GM19099 (cell line): Measurements from ENCODE around the gene RAD51B.

ENCODE experiments used
- POLR2A ChIP-seq: IDR thresholded peaks from 3 replicates; pipeline ENCODE4 v1.6.1; 2011; ENCODE audit warnings: low read depth; ENCODE audit not compliant: insufficient read length; ENCODE audit errors: extremely low read depth

The RAD51B gene

DNA sequence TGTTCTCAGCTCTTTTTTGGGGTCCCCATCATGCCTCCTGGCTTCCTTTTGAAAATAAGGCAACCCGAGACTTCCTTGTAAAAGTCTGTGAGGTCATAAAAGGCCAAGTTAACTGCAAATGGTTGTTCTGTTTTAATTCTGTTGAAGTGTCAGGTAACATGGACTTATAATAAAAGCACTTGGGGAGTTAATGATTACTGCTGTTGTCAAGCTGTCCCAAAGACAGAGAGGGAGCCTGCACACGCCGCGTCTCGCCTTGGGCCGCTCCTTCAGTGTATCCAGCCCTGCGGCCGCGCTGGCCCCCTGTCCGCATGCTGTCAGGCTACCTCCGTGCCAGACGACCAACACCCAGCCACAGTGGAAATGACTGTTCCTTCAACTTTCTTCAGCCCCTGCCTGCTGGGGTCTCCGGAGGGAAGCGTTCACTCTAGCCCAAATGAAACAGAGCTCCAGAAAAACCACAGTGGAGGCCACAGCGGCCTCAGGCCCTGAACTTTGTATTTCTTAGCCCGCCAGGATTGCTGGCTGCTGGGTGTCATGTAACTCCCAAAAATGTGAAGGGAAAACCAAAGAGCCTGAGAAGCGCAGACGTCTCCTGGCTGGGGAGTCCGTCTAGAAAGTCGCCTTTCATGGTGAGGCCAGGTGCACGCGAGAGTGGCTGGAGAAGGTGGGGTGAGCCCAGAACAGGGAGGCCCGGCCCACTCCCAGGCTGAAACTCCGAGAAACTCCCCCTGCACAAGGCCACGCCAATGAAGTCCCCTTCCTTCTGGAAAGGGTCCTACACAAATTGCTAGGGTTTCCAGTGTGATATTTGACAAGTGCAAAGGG, 784.2 kb downstream of the RAD51B start:
- TF ChIP-seq POLR2A = no peak

- no peak for TF ChIP-seq POLR2A
Measured at GRCh38 chr14:68604361-68604730, 784.8 kb downstream of the RAD51B start.

DNA sequence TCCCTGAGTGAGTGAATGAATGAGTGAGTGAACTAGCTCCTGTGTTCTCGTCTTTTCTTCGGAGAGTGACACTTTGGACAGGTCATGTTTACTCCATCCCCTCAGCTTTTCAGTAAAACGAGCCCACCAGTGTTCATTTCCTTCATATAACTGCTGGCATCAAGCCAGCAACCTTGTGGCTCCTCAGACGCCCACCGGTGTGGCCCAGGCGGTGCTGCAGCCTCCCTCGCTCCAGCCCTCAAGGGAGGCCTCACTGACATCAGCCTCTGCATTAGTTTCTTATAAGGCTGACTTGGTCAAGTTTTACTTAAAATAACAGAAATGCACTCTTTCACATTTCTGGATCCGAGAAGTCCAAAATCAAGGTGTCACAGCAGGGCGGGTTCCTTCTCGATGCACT, 785.2 kb downstream of the RAD51B start:
- no peak for TF ChIP-seq POLR2A

GRCh38 chr14:68606176-68606575, 786.6 kb downstream of the RAD51B start:
- TF ChIP-seq POLR2A = no peak

DNA sequence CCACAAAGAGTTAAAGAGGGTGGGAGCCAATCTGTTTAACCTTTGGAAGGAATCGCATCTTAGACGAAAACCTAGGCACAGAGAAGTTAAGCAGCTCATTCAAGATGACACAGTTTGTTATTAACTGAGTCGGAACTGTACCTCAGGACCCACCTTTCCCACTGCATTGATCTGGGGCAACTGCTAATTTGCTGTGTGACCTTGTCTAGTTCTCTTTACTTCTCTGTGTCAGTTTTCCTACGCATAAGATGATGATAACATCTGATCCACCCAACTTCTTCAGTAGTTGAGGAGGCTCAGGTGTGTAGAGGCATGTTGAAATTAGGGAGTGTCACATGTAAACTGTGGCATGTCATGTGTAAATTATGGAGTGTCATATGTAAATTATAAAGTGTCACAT, 787.1 kb downstream of the RAD51B start:
- TF ChIP-seq POLR2A = no peak

GRCh38 chr14:68607081-68607866, 787.7 kb downstream of the RAD51B start:
- no peak for TF ChIP-seq POLR2A

GRCh38 chr14:68607867-68608573, 788.4 kb downstream of the RAD51B start:
- no peak for TF ChIP-seq POLR2A

- TF ChIP-seq POLR2A = no peak
Measured at GRCh38 chr14:68608574-68608962, 789.0 kb downstream of the RAD51B start.

DNA sequence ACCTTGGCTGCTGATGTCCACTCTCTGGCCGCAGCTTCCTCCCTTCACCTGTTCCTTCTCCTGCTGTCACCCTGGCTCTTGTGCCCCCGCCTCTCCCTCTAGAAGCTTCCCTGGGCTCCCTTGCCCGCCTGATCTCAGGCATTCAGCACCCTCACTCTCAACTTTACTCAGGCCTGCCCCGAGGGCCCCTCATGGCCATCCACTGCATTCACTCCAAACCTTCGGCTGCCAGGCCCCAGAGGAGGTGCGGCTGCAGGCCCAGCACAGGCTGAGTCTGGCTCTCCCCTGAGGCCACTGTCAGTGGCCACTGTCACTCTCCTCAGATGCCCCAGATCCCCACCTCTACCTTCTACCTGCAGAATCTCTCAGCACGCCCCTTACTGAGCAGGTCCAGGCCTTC, 789.4 kb downstream of the RAD51B start:
- TF ChIP-seq POLR2A = no peak

DNA sequence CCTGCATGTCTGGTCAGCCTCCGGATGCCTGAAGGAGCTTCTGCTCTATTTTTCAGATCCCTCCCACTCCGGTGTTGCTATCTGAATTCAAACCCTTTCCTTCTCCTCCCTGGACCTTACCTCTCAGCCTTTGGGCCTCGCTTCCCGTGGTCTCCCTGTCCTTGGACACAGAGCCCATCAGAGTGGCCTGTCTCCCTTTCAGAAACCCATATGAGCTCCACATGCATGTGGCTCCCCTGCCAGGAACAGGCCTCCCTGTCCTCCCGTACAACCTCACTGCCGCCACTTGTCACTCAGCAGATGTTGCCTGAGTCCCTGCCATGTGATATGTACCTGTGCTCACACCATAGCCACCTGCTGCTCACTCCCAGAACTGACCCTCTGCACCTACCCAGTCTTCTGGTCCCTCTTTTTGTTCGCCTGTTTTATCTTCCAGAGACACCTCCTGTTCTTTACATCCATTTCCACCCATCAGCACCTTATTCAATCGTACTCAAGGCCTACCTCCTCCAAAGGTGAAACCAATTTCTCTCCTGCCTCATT, 790.7 kb downstream of the RAD51B start:
- TF ChIP-seq POLR2A = no peak

GRCh38 chr14:68611599-68611998, 792.0 kb downstream of the RAD51B start:
- TF ChIP-seq POLR2A = no peak

GRCh38 chr14:68612049-68612448, 792.5 kb downstream of the RAD51B start:
- TF ChIP-seq POLR2A = no peak

- no peak for TF ChIP-seq POLR2A
Measured at GRCh38 chr14:68616221-68616902, 796.8 kb downstream of the RAD51B start.

DNA sequence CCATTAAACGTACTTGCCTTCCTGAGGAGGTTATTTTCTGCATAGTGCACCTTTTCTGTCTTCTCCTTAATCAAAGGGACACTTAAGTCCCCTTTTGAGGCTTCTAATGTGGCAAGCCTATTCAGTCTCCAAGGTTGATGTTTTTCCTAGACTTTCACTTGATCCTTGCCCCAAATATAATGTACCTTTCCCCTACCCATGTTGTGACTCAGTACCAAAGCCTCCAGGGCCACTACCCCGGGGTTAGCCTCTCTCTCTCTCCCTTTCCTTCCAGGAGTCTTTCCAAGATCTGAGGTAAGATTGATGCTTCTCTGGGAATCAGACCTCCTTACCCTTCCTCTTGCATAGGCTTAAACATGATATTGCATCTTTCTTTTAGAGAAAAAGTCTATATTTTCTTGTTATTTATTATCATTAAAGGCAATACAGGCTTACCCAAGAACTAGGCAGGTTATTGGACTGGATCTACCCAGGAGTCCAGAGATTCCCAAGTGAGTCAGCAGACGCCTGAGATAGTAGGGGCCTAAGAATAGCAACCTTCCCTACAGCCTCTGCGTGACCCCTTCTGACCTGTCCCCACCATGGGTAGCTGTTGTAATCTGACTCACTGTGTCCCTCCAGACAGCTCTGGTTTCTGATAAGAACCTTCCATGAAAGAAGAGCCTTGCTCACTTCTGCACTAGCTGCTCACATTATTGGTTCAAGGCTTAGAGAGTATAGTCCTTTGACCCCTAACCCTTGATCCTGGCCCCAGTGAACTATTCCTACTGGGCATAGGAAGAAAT, 800.4 kb downstream of the RAD51B start:
- TF ChIP-seq POLR2A = no peak
